C4-2B (cell line): ENCODE results near the gene OR51I2.

Source experiments
- CTCF ChIP-seq: fragments of 450-650 bp; conservative IDR thresholded peaks from 2 replicates; pipeline ENCODE4 v1.5.1; 2017; ENCODE audit warnings: mild to moderate bottlenecking
- ZFX ChIP-seq: fragments of 450-650 bp; IDR thresholded peaks from 2 replicates; pipeline ENCODE4 v1.6.1; 2017

- no peak for TF ChIP-seq CTCF
- no peak for TF ChIP-seq ZFX
These were observed 39.8 kb downstream of the OR51I2 start for GRCh38 chr11:5488798-5489399.
